Calu3 (cell line): Measurements from ENCODE around the gene DCDC2. TPM values are rescaled to one million over a fixed set of nuclear protein-coding genes. Genes with fewer than 3 reads are reported as not detected.
"Not testable (repeated sequence)": the region's sequence is repeated elsewhere in the genome, so short reads cannot be mapped to it uniquely, and the experiment has no call there.

ENCODE experiments used
- BruUV-seq: library from RNA; stranded (reverse); fragments of 400-500 nt; replicated peaks from 2 replicates; lab custom pipeline; 2021; lab: Mats Ljungman, UMichigan
- CTCF ChIA-PET: fragments of 300-600 bp; sonication (Branson Sonifier 250); formaldehyde crosslinking; loops from one replicate; lab custom pipeline; 2022; ENCODE audit warnings: antibody characterized with exemption; lab: Charles Lee
- DNase-seq: peaks from one replicate; pipeline ENCODE4 v3.0.0; 2022
- H3K27ac Mint-ChIP-seq: one replicate; pipeline ENCODE4 v1.8.0; 2022; ENCODE audit warnings: mixed read lengths; ENCODE audit not compliant: unreplicated experiment
- H3K27me3 Mint-ChIP-seq: one replicate; pipeline ENCODE4 v1.8.0; 2022; ENCODE audit warnings: mixed read lengths; ENCODE audit not compliant: unreplicated experiment
- H3K36me3 Mint-ChIP-seq: one replicate; pipeline ENCODE4 v1.8.0; 2022; ENCODE audit warnings: mild to moderate bottlenecking, moderate library complexity, mixed read lengths; ENCODE audit not compliant: insufficient read depth, unreplicated experiment
- H3K4me1 Mint-ChIP-seq: one replicate; pipeline ENCODE4 v1.8.0; 2022; ENCODE audit warnings: mild to moderate bottlenecking, low read depth, mixed read lengths; ENCODE audit not compliant: unreplicated experiment
- H3K4me3 Mint-ChIP-seq: one replicate; pipeline ENCODE4 v1.8.0; 2022; ENCODE audit warnings: mild to moderate bottlenecking, low read depth, moderate library complexity, mixed read lengths; ENCODE audit not compliant: unreplicated experiment
- H3K9me3 Mint-ChIP-seq: one replicate; pipeline ENCODE4 v1.8.0; 2022; ENCODE audit warnings: low read depth, mixed read lengths; ENCODE audit not compliant: unreplicated experiment
- intact Hi-C: fragments of 100-400 bp; cut with micrococcal nuclease; formaldehyde crosslinking; loops from one replicate; pipeline ENCODE4 v1.10.0; 2022; ENCODE audit not compliant: unreplicated experiment
- total RNA-seq: library from RNA; stranded (reverse); gene quantifications from 2 replicates; pipeline ENCODE4 v1.2.3, GENCODE V29; 2022
- TF ChIP-seq, protein P1 (sequence below): fragments of 200-600 bp; IDR thresholded peaks from one replicate; pipeline ENCODE4 v1.8.0; 2022; ENCODE audit warnings: antibody characterized with exemption; ENCODE audit not compliant: unreplicated experiment

Gene DCDC2
- total RNA-seq, 1 experiment from 2014 or later: 91.8 TPM

DNA sequence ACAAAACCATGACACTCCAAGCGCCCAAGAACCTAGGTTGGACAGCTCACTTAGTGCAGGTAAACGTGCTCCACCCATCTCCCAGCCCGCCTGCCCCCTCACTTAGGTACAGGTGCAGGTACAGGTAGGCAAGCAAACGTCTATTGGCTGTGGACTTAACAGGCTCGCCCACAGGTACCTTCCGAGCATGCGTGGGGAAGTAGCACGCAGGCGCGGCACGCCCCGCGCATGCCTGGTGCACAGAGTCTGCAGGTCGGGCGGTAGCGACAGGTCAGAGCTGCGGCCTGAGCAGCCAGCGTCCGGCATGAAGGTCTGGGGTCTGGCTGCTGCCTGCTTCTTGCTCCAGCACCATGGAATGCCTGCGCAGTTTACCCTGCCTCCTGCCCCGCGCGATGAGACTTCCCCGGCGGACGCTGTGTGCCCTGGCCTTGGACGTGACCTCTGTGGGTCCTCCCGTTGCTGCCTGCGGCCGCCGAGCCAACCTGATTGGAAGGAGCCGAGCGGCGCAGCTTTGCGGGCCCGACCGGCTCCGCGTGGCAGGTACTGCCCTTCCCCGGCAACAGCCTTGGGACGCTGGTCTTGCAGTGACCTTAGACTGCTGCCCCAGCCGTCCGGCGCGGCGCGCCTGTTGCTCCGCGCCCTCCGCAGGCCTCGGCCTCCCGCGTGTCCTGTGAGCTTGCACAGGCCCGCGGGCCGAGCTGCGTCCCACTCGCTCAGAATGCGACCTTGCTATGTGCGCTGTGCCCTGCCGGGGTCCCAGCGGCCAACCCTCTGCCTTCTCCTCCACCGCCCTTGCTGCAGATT, 45.0 kb upstream of the DCDC2 start, which contains the start of gene MRS2:
Gene MRS2 (plus strand): TSS at position 240 of the 804 bp plus-strand sequence. CDS start 111 bp downstream, at position 351.
- H3K36me3 Mint-ChIP-seq: peaks cover 43% of the 10 kb centered on the region
- peaks cover 32% of the 10 kb centered on the region for H3K4me1 Mint-ChIP-seq
- BruUV-seq: no TSS peak
- intact Hi-C loops: no loop called here
- no peaks in the 10 kb centered on the region for H3K9me3 Mint-ChIP-seq
- CTCF ChIA-PET: interaction anchor here (1.2 to 1.7 kb wide), 5 partner anchors 14 to 120 kb away, joined by 4 to 12 read pairs (median 5); no protein-coding TSS in a partner anchor
- no peaks in the 10 kb centered on the region for H3K27me3 Mint-ChIP-seq
- H3K27ac Mint-ChIP-seq: peak within 1 kb of the TSS; percentile 85
- H3K4me3 Mint-ChIP-seq: peak within 1 kb of the TSS; percentile 97
- DNase-seq: peak; percentile 97
- TF ChIP-seq, protein P1, sequence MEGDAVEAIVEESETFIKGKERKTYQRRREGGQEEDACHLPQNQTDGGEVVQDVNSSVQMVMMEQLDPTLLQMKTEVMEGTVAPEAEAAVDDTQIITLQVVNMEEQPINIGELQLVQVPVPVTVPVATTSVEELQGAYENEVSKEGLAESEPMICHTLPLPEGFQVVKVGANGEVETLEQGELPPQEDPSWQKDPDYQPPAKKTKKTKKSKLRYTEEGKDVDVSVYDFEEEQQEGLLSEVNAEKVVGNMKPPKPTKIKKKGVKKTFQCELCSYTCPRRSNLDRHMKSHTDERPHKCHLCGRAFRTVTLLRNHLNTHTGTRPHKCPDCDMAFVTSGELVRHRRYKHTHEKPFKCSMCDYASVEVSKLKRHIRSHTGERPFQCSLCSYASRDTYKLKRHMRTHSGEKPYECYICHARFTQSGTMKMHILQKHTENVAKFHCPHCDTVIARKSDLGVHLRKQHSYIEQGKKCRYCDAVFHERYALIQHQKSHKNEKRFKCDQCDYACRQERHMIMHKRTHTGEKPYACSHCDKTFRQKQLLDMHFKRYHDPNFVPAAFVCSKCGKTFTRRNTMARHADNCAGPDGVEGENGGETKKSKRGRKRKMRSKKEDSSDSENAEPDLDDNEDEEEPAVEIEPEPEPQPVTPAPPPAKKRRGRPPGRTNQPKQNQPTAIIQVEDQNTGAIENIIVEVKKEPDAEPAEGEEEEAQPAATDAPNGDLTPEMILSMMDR: no peak

DNA sequence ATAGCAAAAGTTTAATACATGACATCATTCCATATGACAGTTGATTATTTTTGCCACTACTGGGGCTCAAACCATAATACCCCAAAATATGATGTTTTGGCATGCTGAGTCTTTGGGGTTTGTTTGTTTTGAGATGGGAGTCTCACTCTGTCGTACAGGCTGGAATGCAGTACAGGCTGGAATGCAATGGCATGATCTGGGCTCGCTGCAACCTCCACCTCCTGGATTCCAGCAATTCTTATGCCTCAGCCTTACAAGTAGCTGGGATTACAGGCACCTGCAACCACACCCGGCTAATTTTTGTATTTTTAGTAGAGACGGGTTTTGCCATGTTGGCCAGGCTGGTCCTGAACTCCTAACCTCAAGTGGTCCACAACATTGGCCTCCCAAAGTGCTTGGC, 43.6 kb upstream of the DCDC2 start:
- peaks cover 33% of the 10 kb centered on the region for H3K36me3 Mint-ChIP-seq
- H3K4me1 Mint-ChIP-seq: peaks cover 32% of the 10 kb centered on the region
- H3K27ac Mint-ChIP-seq: no peak overlapping the region
- no peaks in the 10 kb centered on the region for H3K27me3 Mint-ChIP-seq
- intact Hi-C loops: no loop called here
- no peak overlapping the region for H3K4me3 Mint-ChIP-seq
- TF ChIP-seq, protein P1: no peak
- H3K9me3 Mint-ChIP-seq: peaks cover under 1% of the 10 kb centered on the region
- BruUV-seq: no TSS peak
- no peak for DNase-seq
- CTCF ChIA-PET: interaction anchor here (0.6 to 1.7 kb wide), 2 partner anchors 13 to 118 kb away, joined by 3 to 12 read pairs; no protein-coding TSS in a partner anchor

DNA sequence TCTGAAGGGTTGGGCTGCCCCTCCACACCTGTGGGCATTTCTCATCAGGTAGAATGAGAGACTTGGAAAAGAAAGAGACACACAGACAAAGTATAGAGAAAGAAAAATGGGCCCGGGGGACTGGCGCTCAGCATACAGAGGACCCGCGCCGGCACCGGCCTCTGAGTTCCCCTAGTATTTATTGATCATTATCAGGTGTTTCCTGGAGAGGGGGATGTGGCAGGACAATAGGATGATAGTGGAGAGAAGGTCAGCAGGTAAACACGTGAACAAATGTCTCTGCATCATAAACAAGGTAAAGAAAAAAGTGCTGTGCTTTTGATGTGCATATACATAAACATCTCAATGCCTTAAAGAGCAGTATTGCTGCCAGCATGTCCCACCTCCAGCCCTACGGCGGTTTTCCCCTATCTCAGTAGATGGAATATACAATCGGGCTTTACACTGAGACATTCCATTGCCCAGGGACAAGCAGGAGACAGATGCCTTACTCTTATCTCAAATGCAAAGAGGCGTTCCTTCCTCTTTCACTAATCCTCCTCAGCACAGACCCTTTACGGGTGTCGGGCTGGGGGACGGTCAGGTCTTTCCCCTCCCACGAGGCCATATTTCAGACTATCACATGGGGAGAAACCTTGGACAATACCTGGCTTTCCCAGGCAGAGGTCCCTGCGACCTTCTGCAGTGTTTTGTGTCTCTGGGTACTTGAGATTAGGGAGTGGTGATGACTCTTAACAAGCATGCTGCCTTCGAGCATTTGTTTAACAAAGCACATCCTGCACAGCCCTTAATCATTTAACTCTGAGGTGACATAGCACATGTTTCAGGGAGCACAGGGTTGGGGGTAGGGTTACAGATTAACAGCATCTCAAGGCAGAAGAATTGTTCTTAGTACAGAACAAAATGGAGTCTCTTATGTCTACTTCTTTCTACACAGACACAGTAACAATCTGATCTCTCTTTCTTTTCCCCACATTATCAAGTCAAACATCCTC, 42.5 kb upstream of the DCDC2 start:
- H3K36me3 Mint-ChIP-seq: peaks cover 22% of the 10 kb centered on the region
- DNase-seq, H3K27ac Mint-ChIP-seq, intact Hi-C loops, H3K27me3 Mint-ChIP-seq, BruUV-seq, CTCF ChIA-PET, H3K9me3 Mint-ChIP-seq: not testable (repeated sequence)
- H3K4me3 Mint-ChIP-seq: peak overlapping the region; percentile 18
- H3K4me1 Mint-ChIP-seq: peaks cover 32% of the 10 kb centered on the region

DNA sequence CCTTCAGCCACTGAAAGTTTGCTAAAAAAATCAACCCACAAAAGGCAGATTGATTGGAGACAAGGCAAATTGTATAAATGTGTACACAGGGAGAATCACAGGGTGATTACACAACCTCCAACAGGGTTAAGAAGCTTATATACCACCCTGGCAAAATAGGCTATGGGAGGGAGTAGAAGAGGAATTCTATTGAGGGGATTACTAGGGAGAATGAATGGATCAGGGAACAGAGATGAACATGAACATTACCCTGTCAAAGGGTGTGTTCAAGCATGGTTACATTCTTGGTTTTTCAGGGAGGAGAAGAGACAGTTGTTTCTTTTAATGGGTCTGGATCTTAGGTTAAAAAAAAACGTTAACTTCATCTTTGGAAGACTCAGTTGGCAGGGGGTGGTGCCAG, 39.8 kb upstream of the DCDC2 start:
- no TSS peak for BruUV-seq
- CTCF ChIA-PET: no interaction called here
- TF ChIP-seq, protein P1: no peak
- no peak overlapping the region for H3K4me3 Mint-ChIP-seq
- intact Hi-C loops: no loop called here
- no peak overlapping the region for H3K27ac Mint-ChIP-seq
- peaks cover 3% of the 10 kb centered on the region for H3K9me3 Mint-ChIP-seq
- peaks cover 3% of the 10 kb centered on the region for H3K36me3 Mint-ChIP-seq
- peaks cover 39% of the 10 kb centered on the region for H3K4me1 Mint-ChIP-seq
- DNase-seq: no peak
- H3K27me3 Mint-ChIP-seq: no peaks in the 10 kb centered on the region
